ENCODE measurements around the gene BAIAP3. TPM values are rescaled to one million over a fixed set of nuclear protein-coding genes. Genes with fewer than 3 reads are reported as not detected.
"Not testable (repeated sequence)": the region's sequence is repeated elsewhere in the genome, so short reads cannot be mapped to it uniquely, and the experiment has no call there.

Gene BAIAP3
- total RNA-seq, 1 experiment from 2014 or later, result 6.8 TPM

DNA sequence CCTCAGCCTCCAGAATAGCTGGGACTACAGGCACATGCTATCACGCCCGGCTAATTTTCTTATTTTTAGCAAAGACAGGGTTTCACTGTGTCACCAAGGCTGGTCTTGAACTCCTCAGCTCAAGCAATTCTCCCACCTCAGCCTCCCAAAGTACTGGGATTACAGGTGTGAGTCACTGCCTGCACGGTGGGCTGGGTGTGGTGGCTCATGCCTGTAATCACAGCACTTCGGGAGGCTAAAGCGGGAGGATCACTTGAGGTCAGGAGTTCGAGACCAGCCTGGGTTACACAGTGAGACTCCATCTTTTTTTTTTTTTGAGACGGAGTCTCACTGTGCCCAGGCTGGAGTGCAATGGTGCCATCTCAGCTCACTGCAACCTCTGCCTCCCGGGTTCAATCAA lies 40.6 kb upstream of the BAIAP3 start:
- H3K18ac ChIP-seq (ENCODE audit: insufficient read length, low read depth, low read length); H3K4me1 ChIP-seq (ENCODE audit: insufficient read depth, low read length); H3K27ac ChIP-seq (ENCODE audit: insufficient read length, low read depth, low read length); H3K9me3 ChIP-seq (ENCODE audit: control insufficient read depth, low read depth, low read length); H2AFZ ChIP-seq (ENCODE audit: low read length); H3K23ac ChIP-seq (ENCODE audit: insufficient read length, low read depth, low read length); H3K4ac ChIP-seq (ENCODE audit: low read depth, low read length); H3K14ac ChIP-seq (ENCODE audit: insufficient read depth, low read length); H4K5ac ChIP-seq (ENCODE audit: insufficient read length, low read depth, low read length); H2BK5ac ChIP-seq (ENCODE audit: insufficient read length, low read length); H3K27ac Mint-ChIP-seq; H3K79me2 ChIP-seq (ENCODE audit: insufficient read depth, low read length); H2BK120ac ChIP-seq (ENCODE audit: low read depth, low read length, poor library complexity, severe bottlenecking); DNase-seq; H3K79me1 ChIP-seq (ENCODE audit: insufficient read depth, low read depth, low read length, poor library complexity, severe bottlenecking); H3K9me3 Mint-ChIP-seq; H4K8ac ChIP-seq (replicated peaks; ENCODE audit: insufficient read length, low read depth, low read length); H4K20me1 ChIP-seq (ENCODE audit: control insufficient read depth, insufficient read depth, insufficient read length); H3K9ac ChIP-seq (ENCODE audit: extremely low read depth, insufficient read length, low read length); H3K23me2 ChIP-seq (ENCODE audit: insufficient read length, low read depth, low read length, poor library complexity, severe bottlenecking); H3K4me2 ChIP-seq (ENCODE audit: insufficient read depth, insufficient read length, low read length); H3T11ph ChIP-seq (ENCODE audit: low read length); H3K36me3 Mint-ChIP-seq (ENCODE audit: insufficient read depth in 1 of 3, low read depth in 3 of 3); H2BK12ac ChIP-seq (ENCODE audit: insufficient read length, low read depth, low read length); H3K4me3 Mint-ChIP-seq; H2BK20ac ChIP-seq (ENCODE audit: low read depth, low read length, poor library complexity, severe bottlenecking); H3K27me3 ChIP-seq (ENCODE audit: insufficient read depth, low read length); H2BK15ac ChIP-seq (ENCODE audit: low read depth, low read length); H4K91ac ChIP-seq (ENCODE audit: insufficient read length, low read depth, low read length); H3K56ac ChIP-seq (ENCODE audit: insufficient read length, low read depth, low read length); H2AK5ac ChIP-seq (ENCODE audit: insufficient read length, low read length): not testable (repeated sequence)
- H3K4me1 Mint-ChIP-seq, result peaks cover 41 to 52% of the 10 kb centered on the region in 2 experiments
- H3K27me3 Mint-ChIP-seq (ENCODE audit: low read depth), result peaks cover 62% of the 10 kb centered on the region
- WGBS (ENCODE audit: extremely low coverage, insufficient read length, low lambda C conversion rate), result no CpG with 5 or more reads among the region's 8 CpGs

Data from H9 (cell line).